Skeletal muscle satellite cell (primary cell): ENCODE measurements around the gene MAU2.

ENCODE experiments used
- H3K27me3 ChIP-seq: 2 replicates; pipeline ENCODE4 v1.7.0; 2013; ENCODE audit warnings: low read length; ENCODE audit not compliant: control insufficient read depth, insufficient read depth
- H3K36me3 ChIP-seq: 2 replicates; pipeline ENCODE4 v1.7.0; 2013; ENCODE audit warnings: mild to moderate bottlenecking, control low read depth, low read length; ENCODE audit not compliant: insufficient read depth
- H3K4me1 ChIP-seq: 2 replicates; pipeline ENCODE4 v1.7.0; 2013; ENCODE audit warnings: low read length; ENCODE audit not compliant: control insufficient read depth, insufficient read depth
- H3K4me2 ChIP-seq: 2 replicates; pipeline ENCODE4 v1.7.0; 2013; ENCODE audit warnings: mild to moderate bottlenecking, low read length
- H3K4me3 ChIP-seq: 2 replicates; pipeline ENCODE4 v1.7.0; 2013; ENCODE audit warnings: low read length
- H3K9ac ChIP-seq: 2 replicates; pipeline ENCODE4 v1.7.0; 2013; ENCODE audit warnings: mild to moderate bottlenecking, low read depth, low read length, moderate library complexity
- H3K9me3 ChIP-seq: replicated peaks from 2 replicates; pipeline ENCODE4 v1.7.0; 2013; ENCODE audit warnings: mild to moderate bottlenecking, control low read depth, low read length

MAU2 gene

DNA sequence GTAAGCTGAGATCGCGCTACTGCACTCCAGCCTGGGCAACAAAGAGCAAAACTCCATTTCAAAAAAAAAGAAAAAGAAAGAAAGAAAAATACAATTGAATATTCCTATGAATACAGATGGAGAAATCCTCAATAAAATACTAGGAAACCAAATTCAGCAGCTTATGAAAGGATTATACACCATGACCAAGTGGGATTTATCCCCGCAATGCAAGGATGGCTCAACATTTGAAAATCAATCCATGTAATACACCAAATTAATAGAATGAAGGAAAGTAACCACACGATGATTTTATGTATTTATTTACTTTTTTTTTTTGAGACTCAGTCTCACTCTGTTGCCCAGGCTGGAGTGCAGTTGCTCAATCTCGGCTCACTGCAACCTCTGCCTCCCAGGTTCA, 28.0 kb upstream of the MAU2 start:
- H3K4me2 ChIP-seq: no peak overlapping the region
- no peaks in the 10 kb centered on the region for H3K9me3 ChIP-seq
- no peaks in the 10 kb centered on the region for H3K27me3 ChIP-seq
- peaks cover 36% of the 10 kb centered on the region for H3K36me3 ChIP-seq
- no peak overlapping the region for H3K4me3 ChIP-seq
- no peak overlapping the region for H3K9ac ChIP-seq
- H3K4me1 ChIP-seq: no peaks in the 10 kb centered on the region

DNA sequence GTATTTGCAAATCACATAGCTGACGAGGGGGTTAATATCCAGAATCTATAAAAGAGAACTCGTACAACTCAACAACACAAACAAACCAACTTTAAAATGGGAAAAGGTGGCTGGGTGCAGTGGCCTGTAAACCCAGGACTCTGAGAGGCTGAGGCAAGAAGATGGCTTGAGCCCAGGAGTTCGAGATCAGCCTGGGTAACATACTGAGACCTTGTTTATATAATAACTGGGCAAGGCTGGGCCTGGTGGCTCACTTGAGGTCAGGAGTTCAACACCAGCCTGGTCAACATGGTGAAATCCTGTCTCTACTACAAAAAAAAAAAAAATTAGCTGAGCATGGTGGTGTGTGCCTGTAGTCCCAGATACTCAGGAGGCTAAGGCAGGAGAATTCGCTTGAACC, 25.7 kb upstream of the MAU2 start:
- Histone ChIP-seq H3K36me3 (peaks cover 34% of the 10 kb centered on the region), H3K4me2 (no peak overlapping the region), H3K4me1 (no peaks in the 10 kb centered on the region), H3K4me3 (no peak overlapping the region), H3K27me3 (no peaks in the 10 kb centered on the region), H3K9me3 (no peaks in the 10 kb centered on the region), H3K9ac (no peak overlapping the region)

DNA sequence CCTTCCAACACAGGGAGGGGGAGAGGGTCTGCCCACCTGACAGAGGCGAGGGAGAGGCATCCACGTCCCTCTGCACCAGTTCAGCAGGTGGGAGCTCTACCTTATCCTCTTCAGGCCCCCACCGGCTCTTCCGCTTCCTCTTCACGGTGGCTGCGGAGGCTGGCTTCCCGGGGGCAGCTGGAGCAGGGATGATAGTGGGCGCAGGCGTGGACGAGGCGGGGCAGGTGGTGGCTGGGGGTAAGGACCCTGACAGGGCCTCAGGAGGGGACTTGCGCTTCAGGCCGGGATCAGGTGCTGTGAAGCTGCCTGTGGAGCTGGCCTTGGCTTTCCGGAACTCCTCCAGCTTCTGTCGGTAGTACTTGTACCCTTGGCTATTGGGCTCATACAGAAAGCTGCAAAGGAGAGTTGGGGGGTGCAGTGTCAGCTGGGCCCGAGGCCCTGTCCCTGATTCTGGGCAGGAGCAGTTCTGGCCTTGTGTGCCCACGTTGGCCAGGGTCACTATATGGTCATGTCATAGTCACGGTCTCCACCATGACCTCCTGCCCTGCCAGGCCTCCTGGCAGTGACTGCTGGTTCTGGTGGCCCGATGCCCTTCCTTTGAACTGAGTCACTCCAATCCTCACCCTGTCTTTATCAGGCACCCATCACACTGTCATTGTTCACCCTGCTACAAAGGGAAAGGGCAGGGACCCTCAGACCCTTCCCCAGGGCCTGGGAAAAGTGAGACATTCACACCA, 23.5 kb upstream of the MAU2 start:
- Histone ChIP-seq H3K36me3 (peaks cover 46% of the 10 kb centered on the region), H3K27me3 (no peaks in the 10 kb centered on the region), H3K9ac (no peak overlapping the region), H3K4me1 (no peaks in the 10 kb centered on the region), H3K4me3 (no peak overlapping the region), H3K9me3 (no peaks in the 10 kb centered on the region), H3K4me2 (no peak overlapping the region)

DNA sequence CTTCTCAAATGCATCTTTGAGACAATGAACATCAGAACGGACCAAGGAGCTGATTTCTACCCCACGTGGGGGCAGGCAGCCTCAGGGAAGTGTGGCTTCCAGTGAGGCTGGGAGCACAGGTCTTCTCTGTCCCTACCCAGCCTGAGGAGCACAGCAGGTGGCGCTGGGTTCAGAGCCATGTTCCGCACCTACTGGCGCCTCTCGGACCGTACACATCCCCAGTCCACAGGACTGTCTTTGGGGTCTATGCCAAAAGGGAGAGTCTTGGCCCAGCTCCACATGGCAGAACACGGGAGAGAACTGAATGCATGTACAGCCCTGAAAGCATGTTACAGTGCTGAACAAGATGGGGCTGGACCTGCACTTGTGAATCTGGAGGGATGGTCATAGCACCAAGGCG, 22.9 kb upstream of the MAU2 start:
- H3K9me3 ChIP-seq: no peaks in the 10 kb centered on the region

DNA sequence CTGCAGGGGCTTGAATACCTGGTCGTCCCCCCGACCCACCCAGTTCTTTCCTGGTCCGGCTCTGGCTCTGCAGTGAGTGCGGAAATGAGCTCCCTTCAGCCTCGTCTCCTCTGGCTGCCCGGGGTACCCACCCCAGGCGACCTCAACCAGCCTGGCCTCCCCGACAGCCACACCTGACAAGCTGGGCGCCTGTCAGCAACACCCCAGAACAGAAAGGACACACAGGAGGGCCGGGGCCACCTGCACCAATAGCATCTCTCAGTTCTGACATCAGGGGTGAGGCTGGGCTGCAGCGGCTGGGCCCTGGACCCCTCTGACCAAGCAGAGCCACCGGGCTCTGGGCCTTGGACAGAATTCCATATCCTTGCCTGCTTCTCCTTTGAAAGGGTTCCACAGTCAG, 20.0 kb upstream of the MAU2 start:
- Histone ChIP-seq H3K27me3 (no peaks in the 10 kb centered on the region), H3K9me3 (no peaks in the 10 kb centered on the region), H3K9ac (no peak overlapping the region), H3K36me3 (peaks cover 49% of the 10 kb centered on the region), H3K4me2 (no peak overlapping the region), H3K4me1 (no peaks in the 10 kb centered on the region), H3K4me3 (no peak overlapping the region)

More for the DNA sequence above, 22.9 kb upstream of the MAU2 start:
- Histone ChIP-seq H3K9ac (no peak overlapping the region), H3K27me3 (no peaks in the 10 kb centered on the region), H3K4me2 (no peak overlapping the region), H3K4me1 (no peaks in the 10 kb centered on the region), H3K4me3 (no peak overlapping the region), H3K36me3 (peaks cover 45% of the 10 kb centered on the region)

DNA sequence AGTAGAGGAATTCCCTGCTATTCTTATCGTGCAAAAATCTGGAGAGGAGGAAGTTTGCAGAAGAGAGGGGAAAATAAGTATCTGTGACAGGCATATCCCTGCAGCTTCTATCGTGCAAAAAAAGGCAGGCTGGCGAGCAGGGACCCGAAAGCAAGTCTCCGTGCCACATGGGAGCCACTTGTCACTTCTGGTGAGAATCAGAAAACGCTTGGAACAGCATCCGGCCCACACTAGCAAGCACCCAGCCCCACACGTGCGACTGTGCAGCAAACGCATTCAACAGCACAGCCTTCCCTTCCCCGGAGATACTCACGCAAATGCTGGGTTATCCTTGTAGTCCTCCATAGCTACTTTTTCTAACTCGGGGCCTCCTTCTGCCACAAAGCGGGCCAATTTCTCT, 17.2 kb upstream of the MAU2 start:
- Histone ChIP-seq H3K36me3 (peaks cover 63% of the 10 kb centered on the region), H3K4me3 (no peak overlapping the region), H3K9me3 (no peaks in the 10 kb centered on the region), H3K27me3 (no peaks in the 10 kb centered on the region), H3K4me2 (no peak overlapping the region), H3K4me1 (no peaks in the 10 kb centered on the region), H3K9ac (no peak overlapping the region)

DNA sequence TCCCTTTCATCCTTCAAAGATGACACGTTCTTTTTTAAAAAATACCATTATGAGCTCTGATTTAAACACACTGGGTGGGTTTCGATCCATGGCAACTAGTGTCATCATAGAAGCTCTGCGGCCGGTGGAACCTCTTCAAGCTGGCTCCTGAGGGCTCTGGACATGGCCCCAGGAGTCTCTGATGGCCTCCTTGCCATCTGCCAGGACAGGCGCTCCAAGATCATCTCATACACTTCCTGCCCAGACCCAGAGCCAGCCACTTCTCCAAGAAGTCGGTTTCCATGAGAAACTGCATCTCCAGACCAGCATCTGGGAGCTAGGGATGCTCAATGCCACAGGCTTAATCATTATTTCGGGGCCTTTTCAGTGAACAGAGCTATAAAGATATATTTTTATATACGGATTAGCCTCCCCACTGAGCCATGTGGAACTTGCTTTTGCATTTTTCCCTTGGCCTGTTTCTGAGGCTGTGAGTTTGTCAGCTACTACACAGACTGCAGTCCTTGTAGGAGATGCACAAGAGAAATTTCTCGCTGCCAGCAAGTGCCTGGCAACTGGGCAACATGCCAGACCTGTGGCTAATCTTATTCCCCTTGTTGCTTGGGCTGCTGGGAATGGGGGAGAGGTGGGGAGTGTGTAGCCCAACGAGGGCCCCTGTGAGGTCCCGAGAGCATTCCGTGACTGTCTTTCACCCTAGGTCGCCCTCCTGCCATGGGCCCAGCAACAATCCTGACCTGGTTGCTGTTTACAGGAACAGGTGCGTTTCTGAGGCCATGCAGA, 16.3 kb upstream of the MAU2 start:
- Histone ChIP-seq H3K4me1 (no peaks in the 10 kb centered on the region), H3K4me2 (no peak overlapping the region), H3K36me3 (peaks cover 67% of the 10 kb centered on the region), H3K9ac (no peak overlapping the region), H3K27me3 (no peaks in the 10 kb centered on the region), H3K9me3 (no peaks in the 10 kb centered on the region), H3K4me3 (no peak overlapping the region)

DNA sequence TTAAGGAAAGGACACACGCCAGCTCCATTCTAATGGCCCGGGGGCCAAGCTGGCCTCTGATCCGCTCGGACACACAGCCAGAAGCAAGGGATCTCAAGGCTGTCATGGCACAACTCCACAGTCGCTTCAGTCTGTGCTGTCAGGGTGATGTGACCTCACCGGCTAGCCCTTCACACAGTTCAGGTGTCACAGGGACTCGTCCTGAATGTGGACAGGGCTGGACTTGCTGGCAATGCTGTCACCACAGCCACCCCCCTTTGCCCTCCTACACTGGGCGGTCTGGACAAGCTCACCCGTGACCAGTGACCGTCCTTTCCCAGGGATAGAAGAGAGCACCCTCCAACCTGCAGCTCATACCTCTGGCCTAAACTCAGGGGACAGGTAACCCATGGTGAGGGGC, 15.6 kb upstream of the MAU2 start:
- Histone ChIP-seq H3K4me1 (no peaks in the 10 kb centered on the region), H3K4me3 (no peak overlapping the region), H3K36me3 (peaks cover 69% of the 10 kb centered on the region), H3K27me3 (no peaks in the 10 kb centered on the region), H3K4me2 (no peak overlapping the region), H3K9me3 (no peaks in the 10 kb centered on the region), H3K9ac (no peak overlapping the region)

DNA sequence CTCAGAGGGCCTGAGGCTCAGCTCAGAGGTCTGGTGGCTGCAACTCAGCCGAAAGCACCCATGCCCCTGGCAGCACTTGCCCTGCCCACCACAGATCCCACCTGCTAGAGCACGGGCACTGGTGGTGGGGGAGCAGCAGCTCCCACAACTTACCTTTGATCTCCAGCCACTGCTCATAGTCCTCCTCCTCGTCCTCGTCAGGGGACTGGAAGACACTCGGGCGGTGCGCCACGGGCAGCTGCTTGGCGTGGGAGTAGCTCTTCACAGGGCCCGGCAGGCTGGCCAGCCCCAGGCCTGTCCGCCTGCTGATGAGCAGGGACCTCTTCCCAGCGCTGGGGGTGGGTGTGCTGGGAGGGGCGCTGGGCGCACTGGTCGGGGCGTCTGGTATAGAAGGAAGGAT, 14.9 kb upstream of the MAU2 start:
- H3K36me3 ChIP-seq: peaks cover 74% of the 10 kb centered on the region
- H3K9ac ChIP-seq: no peak overlapping the region
- no peaks in the 10 kb centered on the region for H3K27me3 ChIP-seq
- no peak overlapping the region for H3K4me3 ChIP-seq
- H3K4me2 ChIP-seq: no peak overlapping the region
- no peaks in the 10 kb centered on the region for H3K4me1 ChIP-seq
- no peaks in the 10 kb centered on the region for H3K9me3 ChIP-seq

DNA sequence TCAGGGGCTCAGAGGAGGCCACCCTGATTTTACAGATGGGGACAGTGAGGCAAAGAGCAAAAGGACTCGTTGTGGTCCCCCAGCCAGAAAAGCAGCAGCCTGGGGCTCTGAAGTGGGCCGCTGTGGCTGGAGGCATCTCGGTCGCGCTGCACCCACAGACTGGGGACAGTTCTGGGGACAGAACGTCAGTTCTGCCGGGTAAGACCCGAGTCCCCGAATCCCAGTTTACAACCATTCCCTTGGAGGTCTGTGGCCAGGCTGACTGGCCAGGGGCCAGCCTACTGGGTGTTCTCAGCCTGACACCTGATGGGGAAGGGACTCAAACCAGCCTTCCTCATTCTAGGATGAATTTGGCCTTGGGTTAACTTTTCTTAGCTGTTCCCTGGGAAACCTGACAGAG, 14.4 kb upstream of the MAU2 start:
- Histone ChIP-seq H3K9ac (no peak overlapping the region), H3K9me3 (no peaks in the 10 kb centered on the region), H3K27me3 (no peaks in the 10 kb centered on the region), H3K4me1 (no peaks in the 10 kb centered on the region), H3K4me2 (no peak overlapping the region), H3K4me3 (no peak overlapping the region), H3K36me3 (peaks cover 71% of the 10 kb centered on the region)

DNA sequence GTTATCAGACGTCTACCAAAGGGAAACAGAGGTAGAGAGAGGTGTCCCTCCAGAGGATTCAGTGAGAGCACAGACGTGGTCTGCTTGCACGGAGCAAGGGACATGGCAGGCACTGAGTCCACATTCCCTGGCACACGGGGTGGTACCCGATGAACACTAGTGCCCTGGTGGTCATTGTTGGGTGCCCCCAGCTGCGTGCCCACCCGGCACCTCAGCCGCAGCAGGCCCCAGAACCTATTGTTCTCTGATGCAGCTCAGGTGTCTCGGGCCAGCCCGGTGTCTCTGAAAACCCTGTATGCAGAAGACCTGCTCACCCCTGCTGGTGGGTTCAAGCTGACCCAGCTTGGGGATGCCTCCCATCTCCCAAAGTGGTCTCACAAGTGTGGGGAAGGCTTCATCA, 12.3 kb upstream of the MAU2 start:
- Histone ChIP-seq H3K9me3 (no peaks in the 10 kb centered on the region), H3K27me3 (no peaks in the 10 kb centered on the region), H3K4me2 (no peak overlapping the region), H3K9ac (no peak overlapping the region), H3K36me3 (peaks cover 54% of the 10 kb centered on the region), H3K4me3 (no peak overlapping the region), H3K4me1 (no peaks in the 10 kb centered on the region)

DNA sequence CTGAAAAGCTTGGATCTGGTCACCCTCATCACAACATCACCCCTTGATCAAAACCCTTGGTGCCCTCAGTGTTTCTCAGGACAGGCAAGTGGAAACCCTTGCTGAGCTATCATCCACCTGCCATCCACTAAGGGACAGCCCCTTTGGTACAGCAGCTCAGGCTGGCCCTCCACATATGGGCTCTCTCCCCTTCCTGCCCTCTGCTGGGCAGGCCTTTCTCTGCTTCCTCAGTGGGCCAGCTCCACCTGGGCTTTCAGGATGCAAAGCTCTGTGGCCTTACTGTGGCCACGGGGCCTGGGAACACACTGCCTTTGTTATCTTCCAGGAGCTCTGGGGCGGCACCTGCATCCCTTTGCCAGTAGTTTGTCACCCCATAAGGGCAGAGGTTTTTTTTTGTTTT, 5.2 kb upstream of the MAU2 start:
- peaks cover 6% of the 10 kb centered on the region for H3K4me1 ChIP-seq
- H3K9ac ChIP-seq: no peak overlapping the region
- H3K4me3 ChIP-seq: no peak overlapping the region
- H3K9me3 ChIP-seq: no peaks in the 10 kb centered on the region
- H3K36me3 ChIP-seq: peaks cover 23% of the 10 kb centered on the region
- no peaks in the 10 kb centered on the region for H3K27me3 ChIP-seq
- H3K4me2 ChIP-seq: no peak overlapping the region
